Mesodermal cell (in vitro differentiated cells): ENCODE measurements around the gene CELF1.
A peak's percentile ranks its signal among the peaks of the same experiment; 100 is the strongest.
"Not testable (repeated sequence)": the region's sequence is repeated elsewhere in the genome, so short reads cannot be mapped to it uniquely, and the experiment has no call there.

ENCODE experiments used
- H3K27ac ChIP-seq: 2 replicates; pipeline ENCODE4 v1.7.0; 2013; ENCODE audit warnings: mild to moderate bottlenecking, low read depth, low read length, moderate library complexity; ENCODE audit not compliant: severe bottlenecking
- H3K36me3 ChIP-seq: 2 replicates; pipeline ENCODE4 v1.7.1; 2013; ENCODE audit warnings: mild to moderate bottlenecking, low read length, moderate library complexity; ENCODE audit not compliant: control insufficient read depth, insufficient read depth
- H3K4me1 ChIP-seq: one replicate; pipeline ENCODE4 v1.7.1; 2013; ENCODE audit warnings: mild to moderate bottlenecking, low read length; ENCODE audit not compliant: insufficient read depth, control insufficient read depth, poor library complexity, severe bottlenecking
- H3K4me3 ChIP-seq: 2 replicates; pipeline ENCODE4 v1.7.0; 2013; ENCODE audit warnings: low read length, control low read depth, mild to moderate bottlenecking; ENCODE audit not compliant: insufficient read depth, poor library complexity, severe bottlenecking; ENCODE audit errors: extremely low read depth
- H3K9me3 ChIP-seq: 2 replicates; pipeline ENCODE4 v1.7.1; 2013; ENCODE audit warnings: mild to moderate bottlenecking, low read length, moderate library complexity; ENCODE audit not compliant: control insufficient read depth
- WGBS, 2 experiments: methylation state at CpG; one replicate each; pipeline ENCODE4 v1.1.5; 2013; ENCODE audit warnings: missing lambda C conversion rate in 2 of 2; ENCODE audit not compliant: insufficient coverage in 2 of 2; 5-methylcytosine and 5-hydroxymethylcytosine counted together

CELF1 gene

GRCh38 chr11:47467357-47467756, 85.6 kb downstream of the CELF1 start:
- peaks cover 10% of the 10 kb centered on the region for H3K4me1 ChIP-seq
- H3K4me3 ChIP-seq: no peak overlapping the region
- H3K36me3 ChIP-seq: peaks cover 84% of the 10 kb centered on the region
- H3K27ac ChIP-seq: peak overlapping the region; percentile 23
- 98 to 100% methylated on average over 2 to 6 of the region's 7 CpGs for WGBS, 2 experiments
- no peaks in the 10 kb centered on the region for H3K9me3 ChIP-seq

DNA sequence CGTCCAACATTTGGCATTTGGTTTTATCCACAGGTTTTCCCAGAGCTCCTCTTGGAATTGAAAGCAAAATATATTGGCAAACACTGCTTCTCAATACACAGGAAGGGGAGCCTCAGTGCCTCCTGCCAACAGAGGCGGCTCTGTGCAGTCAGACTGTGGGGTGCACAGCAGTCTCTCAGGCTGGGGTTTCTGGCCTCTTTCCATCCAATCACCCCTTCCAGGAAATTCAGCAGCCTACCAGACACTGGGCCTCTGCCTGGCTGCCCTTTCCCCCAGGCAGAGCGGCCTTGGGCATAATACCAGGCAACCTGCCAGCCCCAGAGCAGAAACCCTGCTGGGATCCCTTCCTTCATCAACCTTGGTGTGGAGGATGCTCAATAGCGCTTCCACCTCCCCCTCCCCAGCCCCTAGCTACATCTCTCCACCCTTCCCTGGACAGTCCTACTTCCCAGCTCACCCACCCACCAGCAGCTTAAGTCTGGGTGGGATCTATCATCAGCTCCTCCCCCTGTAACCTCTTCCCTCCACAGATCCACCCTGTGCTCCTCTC, 86.2 kb downstream of the CELF1 start:
- WGBS, 2 experiments: 89 to 90% methylated on average over 2 to 3 of the region's 4 CpGs
- Histone ChIP-seq H3K4me1 (peaks cover 10% of the 10 kb centered on the region), H3K4me3 (no peak overlapping the region), H3K27ac (peak overlapping the region; percentile 36), H3K9me3 (no peaks in the 10 kb centered on the region), H3K36me3 (peaks cover 84% of the 10 kb centered on the region)

DNA sequence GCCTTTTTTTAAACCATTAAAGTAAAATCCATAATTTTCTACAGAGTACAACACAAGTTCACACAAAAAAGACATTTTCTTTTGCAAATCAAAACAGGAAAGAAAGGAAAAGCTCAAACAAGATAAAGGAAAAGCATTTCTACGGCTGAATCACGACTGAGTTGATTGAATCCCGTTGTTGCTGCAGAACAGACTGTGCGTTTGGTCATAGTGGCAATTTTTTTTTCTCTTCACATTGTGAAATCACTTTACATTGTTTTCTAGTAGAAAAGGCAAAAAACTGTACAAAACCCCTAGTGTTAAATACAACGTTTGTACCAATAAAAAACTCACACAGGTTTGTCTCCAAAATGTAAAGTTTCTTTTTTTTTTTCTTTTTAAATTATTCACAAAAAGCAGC, 86.7 kb downstream of the CELF1 start:
- no peak overlapping the region for H3K4me3 ChIP-seq
- H3K27ac ChIP-seq: peak overlapping the region; percentile 36
- H3K9me3 ChIP-seq: no peaks in the 10 kb centered on the region
- 92 to 94% methylated on average over 3 to 5 of the region's 5 CpGs for WGBS, 2 experiments
- peaks cover 81% of the 10 kb centered on the region for H3K36me3 ChIP-seq
- H3K4me1 ChIP-seq: peaks cover 10% of the 10 kb centered on the region

DNA sequence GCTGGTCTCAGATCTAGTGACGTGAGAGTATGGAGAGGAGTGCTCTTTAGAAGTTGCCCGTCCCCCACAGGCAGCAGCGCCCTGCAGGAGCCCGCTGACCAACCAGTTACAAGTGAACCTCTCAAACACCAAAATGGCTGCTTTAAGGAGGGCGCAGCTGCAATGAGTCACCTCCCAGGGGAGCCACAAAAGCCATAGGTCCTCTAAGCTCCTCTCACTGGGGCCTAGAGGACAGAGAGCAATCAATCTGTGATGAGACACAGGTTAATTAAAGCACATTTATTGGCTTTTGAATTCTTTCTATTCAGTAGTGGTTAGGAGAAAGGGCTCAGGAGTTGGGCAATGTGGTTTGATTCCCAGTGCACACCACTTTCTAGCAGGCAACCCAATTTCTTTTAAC, 88.4 kb downstream of the CELF1 start:
- 88 to 89% methylated on average over 3 to 4 of the region's 5 CpGs for WGBS, 2 experiments
- Histone ChIP-seq H3K4me3 (no peak overlapping the region), H3K9me3 (no peaks in the 10 kb centered on the region), H3K4me1 (peaks cover 10% of the 10 kb centered on the region), H3K27ac (no peak overlapping the region), H3K36me3 (peaks cover 77% of the 10 kb centered on the region)

- no peak overlapping the region for H3K27ac ChIP-seq
- no peak overlapping the region for H3K4me3 ChIP-seq
- peaks cover 62% of the 10 kb centered on the region for H3K36me3 ChIP-seq
- WGBS, 2 experiments: 96 to 100% methylated on average over 3 to 4 of the region's 7 CpGs
- H3K9me3 ChIP-seq: no peaks in the 10 kb centered on the region
- peaks cover 2% of the 10 kb centered on the region for H3K4me1 ChIP-seq
These were observed 91.1 kb downstream of the CELF1 start for GRCh38 chr11:47461876-47462275.

DNA sequence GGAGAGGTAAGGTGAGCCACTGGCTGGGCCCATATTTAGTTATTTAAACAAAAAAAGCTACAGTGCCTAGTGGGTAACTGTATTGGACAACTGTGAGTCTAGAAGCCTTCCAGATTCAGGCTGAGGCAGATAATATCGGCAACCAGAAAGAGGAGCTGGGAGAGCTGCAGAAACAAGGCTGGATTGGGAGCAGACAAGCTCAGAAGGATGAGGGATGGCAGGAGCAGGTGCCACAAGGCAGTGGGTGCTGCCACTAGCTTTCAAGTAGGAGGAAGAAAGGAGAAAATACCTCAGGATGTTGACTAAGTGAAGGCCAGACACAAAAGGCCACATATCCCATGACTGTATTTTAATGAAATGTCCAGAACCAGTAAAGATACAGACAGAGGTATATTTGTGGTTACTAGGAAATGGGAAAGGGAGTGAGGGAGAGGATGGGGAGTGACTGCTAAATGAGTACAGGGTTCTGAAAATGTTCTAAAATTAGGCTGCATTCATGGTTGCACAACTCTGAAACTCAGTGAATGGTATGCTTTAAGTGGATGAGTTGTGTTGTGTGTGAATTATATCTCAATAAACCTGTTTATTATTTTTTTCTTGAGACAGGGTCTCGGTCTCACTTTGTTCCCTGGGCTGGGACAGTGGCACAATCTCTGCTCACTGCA, 92.2 kb downstream of the CELF1 start:
- Histone ChIP-seq H3K27ac (no peak overlapping the region), H3K4me3 (no peak overlapping the region), H3K4me1 (no peaks in the 10 kb centered on the region), H3K9me3 (no peaks in the 10 kb centered on the region), H3K36me3 (peaks cover 56% of the 10 kb centered on the region)
- 94 to 100% methylated on average over 2 of the region's 2 CpGs for WGBS, 2 experiments

- not testable (repeated sequence) for H3K27ac ChIP-seq, H3K9me3 ChIP-seq, H3K4me3 ChIP-seq, H3K36me3 ChIP-seq, H3K4me1 ChIP-seq
- no CpG with 5 or more reads among the region's 8 CpGs for WGBS, 2 experiments
These were observed 98.7 kb downstream of the CELF1 start for GRCh38 chr11:47454258-47454671.

DNA sequence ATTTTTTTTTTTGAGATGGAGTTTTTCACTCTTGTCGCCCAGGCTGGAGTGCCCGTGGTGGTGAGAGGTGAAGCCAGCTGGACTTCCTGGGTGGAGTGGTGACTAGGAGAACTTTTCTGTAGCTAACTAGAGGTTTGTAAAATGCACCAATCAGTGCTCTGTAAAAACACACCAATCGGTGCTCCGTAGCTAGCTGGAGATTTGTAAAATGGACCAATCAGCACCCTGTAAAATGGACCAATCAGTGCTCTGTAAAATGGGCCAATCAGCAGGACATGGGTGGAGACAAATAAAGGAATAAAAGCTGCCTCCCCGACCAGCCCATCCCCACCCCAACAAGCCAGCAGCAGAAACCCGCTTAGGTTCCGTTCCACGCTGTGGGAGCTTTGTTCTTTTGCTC, 99.6 kb downstream of the CELF1 start:
- Histone ChIP-seq H3K4me3 (no peak overlapping the region), H3K9me3 (no peaks in the 10 kb centered on the region), H3K27ac (no peak overlapping the region), H3K36me3 (no peaks in the 10 kb centered on the region), H3K4me1 (no peaks in the 10 kb centered on the region)
- 95 to 97% methylated on average over 7 to 8 of the region's 8 CpGs for WGBS, 2 experiments

DNA sequence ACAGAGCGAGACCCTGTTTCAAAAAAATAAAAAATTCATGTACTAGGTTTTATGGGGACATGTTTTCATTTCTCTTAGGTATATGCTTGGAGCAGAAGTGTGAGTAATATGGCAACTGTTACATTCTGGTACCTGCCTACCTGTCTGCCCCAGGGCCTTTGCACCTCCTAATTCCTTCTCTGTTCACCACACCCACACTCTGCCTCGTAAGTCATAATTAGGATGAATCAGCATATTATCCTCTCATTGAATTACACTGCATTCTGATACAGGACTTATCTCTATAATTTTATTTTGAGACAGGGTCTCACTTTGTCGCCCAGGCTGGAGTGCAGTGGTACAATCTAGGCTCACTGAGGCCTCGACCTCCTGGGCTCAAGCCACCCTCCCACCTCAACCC, 100.9 kb downstream of the CELF1 start:
- Histone ChIP-seq H3K4me1 (no peaks in the 10 kb centered on the region), H3K9me3 (no peaks in the 10 kb centered on the region), H3K4me3 (no peak overlapping the region), H3K36me3 (no peaks in the 10 kb centered on the region), H3K27ac (no peak overlapping the region)
- WGBS, 2 experiments: 93 to 100% methylated on average over 3 to 4 of the region's 4 CpGs

DNA sequence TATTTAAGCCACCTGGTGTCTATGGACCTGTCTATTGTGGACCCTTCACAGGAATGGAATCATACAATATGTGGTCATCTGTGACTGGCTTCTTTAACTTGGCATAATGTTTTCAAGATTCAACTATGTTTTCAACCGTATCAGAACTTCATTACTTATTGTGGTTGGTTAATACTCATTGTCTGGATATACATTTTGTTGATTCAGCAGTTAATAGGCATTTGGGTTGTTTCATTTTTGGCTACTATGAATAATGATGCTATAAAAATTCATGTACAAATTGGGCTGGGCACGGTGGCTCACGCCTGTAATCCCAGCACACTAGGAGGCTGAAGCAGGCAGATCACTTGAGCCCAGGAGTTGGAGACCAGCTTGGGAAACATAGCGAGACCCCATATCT, 101.5 kb downstream of the CELF1 start:
- Histone ChIP-seq H3K36me3 (no peaks in the 10 kb centered on the region), H3K9me3 (no peaks in the 10 kb centered on the region), H3K4me1 (no peaks in the 10 kb centered on the region), H3K4me3 (no peak overlapping the region), H3K27ac (no peak overlapping the region)
- 100% methylated on average over 3 of the region's 4 CpGs; no CpG with 5 or more reads in 1 of the 2 experiments for WGBS, 2 experiments

GRCh38 chr11:47449541-47449940, 103.4 kb downstream of the CELF1 start:
- H3K4me1 ChIP-seq: no peaks in the 10 kb centered on the region
- no peak overlapping the region for H3K27ac ChIP-seq
- no peaks in the 10 kb centered on the region for H3K9me3 ChIP-seq
- no peaks in the 10 kb centered on the region for H3K36me3 ChIP-seq
- H3K4me3 ChIP-seq: no peak overlapping the region
- 92 to 93% methylated on average over 6 to 7 of the region's 8 CpGs for WGBS, 2 experiments
